Measurements from ENCODE around the gene AQP6.

The AQP6 gene, protein sequence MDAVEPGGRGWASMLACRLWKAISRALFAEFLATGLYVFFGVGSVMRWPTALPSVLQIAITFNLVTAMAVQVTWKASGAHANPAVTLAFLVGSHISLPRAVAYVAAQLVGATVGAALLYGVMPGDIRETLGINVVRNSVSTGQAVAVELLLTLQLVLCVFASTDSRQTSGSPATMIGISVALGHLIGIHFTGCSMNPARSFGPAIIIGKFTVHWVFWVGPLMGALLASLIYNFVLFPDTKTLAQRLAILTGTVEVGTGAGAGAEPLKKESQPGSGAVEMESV

DNA sequence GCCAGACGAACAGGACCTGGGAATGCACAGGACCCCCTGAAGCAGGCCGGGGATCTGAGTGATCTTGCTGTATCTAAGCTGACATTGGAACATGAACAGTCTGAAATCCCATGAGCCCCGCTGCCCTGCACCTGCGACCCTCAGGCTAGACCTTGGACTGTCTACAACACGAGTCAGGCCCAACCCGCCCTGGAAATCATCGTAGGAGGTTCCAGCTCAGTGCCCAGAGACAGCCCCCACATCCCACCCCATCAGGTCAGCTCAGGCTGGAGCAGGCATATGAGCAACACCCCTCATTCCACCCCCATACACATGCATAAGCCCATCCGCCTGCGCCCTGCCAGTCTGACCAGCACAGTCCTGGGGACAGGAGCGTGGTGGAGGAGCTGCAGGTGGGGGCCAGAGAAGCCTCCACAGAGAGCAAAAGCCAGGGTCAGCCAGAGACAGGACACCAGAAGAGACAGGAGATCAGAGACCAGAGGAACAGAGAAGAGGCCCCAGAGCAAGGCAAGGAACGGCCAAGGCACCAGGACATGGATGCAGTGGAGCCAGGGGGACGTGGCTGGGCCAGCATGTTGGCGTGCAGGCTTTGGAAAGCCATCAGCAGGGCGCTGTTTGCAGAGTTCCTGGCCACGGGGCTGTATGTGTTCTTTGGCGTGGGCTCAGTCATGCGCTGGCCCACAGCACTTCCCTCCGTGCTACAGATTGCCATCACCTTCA lies at the start of gene AQP6:
AQP6 (plus strand) TSS at position 307 of the 720 bp plus-strand sequence; CDS start at position 534, 227 bp downstream.
- no peak for DNase-seq

DNA sequence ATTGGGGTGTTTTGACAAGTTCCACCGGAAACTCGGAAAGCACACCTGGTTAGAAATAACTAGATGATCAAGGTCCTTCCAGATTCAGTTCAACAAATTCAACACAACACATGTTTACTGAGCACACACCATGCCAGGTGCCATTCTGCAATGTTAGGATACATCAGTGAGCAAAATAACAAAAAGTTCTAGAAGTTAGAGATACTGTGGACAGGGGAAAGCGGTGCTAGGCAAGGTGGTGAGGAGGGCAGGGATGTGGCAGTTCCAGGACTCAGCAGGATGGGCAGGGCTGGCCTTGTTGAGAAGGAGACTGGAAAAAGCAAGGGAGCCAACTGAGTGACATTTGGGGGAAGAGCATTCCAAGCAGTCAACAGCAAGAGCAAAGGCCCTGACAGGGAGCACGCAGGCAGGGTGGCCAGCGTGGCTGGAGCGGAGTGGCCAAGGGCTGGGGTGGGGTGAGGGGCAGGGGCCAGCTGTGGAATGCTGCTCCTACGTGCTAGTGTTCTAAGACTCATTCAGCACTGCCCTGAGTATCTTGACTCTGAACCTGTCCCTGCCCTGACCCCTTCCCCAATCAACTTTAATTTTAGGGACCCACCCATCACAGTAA lies 49.6 kb upstream of the AQP6 start:
- DNase-seq: no peak

- no peak for DNase-seq
Observed at GRCh38 chr12:49923880-49924556, 48.7 kb upstream of the AQP6 start.

DNA sequence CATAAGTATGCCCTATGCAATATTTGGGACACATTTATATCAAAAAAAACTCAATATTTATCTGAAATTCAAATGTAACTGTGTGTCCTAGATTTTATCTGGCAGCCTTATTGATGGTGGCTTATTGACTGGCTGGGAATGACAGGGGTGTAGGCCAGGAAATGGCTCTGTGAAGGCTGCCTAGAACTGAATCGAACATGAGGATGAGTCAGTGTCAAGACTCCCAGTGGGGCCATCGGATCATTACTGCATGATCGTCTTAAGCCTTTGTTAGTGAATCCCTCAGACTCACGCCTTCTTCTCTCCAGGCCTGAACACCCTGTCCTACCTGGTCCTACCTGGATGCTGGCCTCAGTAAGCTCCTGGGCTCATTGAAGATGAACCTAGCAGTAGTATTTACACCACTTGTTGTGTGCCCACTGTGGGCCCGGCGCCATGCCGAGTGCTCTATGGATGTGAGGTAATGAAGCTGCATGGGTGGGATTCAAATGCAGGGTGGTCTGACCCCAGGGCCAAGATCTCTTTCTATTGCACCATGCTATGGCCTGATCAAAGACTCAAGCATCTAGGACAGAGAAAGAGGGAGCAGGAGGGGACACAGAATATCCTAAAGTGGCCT lies 48.0 kb upstream of the AQP6 start:
- DNase-seq: no peak

GRCh38 chr12:49925433-49926204 lies 47.1 kb upstream of the AQP6 start:
- DNase-seq: no peak

DNA sequence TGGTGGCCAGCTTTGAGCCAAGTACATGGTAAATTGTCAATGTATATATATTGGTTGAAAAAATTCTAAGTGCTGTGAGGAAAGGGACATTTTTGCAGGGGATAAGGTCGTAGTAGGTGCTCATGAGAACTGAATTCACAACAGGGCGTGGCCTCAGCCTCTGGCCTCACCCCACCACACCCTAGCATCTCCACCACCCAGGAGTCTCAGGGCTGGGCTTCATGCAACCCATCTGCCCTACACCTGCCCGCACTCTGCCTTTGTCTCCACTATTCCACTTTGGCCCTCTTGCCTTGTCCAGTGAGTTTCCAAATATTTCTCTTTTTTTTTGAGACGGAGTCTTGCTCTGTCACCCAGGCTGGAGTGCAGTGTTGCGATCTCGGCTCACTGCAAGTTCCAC lies 44.3 kb upstream of the AQP6 start:
- no peak for DNase-seq

- no peak for DNase-seq
Observed at GRCh38 chr12:49929581-49929980, 43.2 kb upstream of the AQP6 start.

DNA sequence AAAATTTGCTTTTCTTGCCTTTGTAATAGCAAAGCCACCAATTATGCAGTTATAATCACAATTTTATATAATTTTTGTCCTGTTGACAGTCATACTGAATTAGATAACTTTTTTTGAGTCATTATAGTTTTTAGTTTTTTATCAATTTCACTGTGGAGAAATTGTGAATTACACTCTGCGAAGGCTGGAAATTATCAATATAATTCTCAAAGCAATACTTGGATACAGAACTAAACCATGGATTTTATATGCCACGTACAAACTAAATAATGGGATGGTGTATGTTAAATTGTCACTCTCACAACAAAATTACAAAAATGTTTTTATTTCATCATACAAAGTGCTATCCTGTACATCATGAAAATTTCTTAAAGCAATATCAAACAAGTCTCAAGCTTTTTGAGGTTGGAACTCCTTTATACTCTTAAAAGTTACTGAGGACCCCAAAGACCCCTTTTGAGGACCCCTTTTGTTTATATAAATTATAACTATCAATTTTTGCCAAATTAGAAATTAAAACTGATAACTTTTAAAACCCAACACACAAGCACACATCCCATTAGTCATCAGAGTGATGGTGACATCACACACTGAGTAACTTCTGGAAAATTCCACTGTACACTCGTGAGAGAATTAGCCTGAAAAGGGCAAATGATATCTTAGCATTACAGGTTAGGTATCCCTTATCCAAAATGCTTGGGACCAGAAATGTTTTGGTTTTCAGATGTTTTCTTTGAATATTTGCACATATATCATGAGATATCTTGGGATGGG lies 42.0 kb upstream of the AQP6 start:
- no peak for DNase-seq

DNA sequence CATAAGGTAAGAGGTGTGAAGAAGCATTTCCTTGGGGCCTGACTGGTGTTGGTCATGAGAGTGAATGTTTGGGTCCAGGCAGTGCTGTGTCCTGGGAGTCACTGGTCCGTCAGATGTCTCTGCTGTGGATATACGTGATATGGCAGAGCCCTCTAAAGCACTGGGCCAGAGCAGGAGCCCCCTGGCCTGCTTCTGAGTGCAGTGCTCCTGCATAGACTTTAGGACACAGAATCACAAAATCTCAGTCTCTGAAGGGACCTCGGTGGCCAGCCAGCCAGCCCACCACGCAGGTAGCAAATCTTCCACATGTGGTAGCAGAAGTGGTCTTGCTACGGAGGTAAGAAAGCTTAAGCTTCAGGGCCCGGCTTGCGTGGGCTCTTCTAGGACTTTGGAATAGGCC lies 40.7 kb upstream of the AQP6 start:
- no peak for DNase-seq

- no peak for DNase-seq
Observed at GRCh38 chr12:49932533-49933130, 40.1 kb upstream of the AQP6 start.

GRCh38 chr12:49933796-49934195 lies 39.0 kb upstream of the AQP6 start:
- no peak for DNase-seq

GRCh38 chr12:49934505-49934904 lies 38.2 kb upstream of the AQP6 start:
- DNase-seq: no peak

DNA sequence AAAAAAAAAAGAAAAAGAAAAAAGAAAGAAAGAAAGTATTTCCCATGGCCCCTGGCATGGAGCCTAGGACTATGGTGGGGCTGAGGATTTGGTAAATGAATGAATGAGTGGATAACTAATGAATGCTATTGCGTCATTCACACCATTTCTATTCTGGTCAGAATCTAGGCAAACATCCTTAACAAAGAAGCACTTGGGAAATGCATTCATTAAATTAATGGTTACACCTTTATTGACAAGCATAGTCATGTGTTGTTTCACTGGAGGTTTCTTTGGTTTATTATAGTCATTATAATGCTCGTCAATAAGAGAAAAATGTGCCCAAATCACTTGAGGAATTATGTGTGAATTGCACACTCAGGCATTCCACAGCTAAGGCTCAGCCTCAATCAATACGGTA lies 35.8 kb upstream of the AQP6 start:
- no peak for DNase-seq

DNA sequence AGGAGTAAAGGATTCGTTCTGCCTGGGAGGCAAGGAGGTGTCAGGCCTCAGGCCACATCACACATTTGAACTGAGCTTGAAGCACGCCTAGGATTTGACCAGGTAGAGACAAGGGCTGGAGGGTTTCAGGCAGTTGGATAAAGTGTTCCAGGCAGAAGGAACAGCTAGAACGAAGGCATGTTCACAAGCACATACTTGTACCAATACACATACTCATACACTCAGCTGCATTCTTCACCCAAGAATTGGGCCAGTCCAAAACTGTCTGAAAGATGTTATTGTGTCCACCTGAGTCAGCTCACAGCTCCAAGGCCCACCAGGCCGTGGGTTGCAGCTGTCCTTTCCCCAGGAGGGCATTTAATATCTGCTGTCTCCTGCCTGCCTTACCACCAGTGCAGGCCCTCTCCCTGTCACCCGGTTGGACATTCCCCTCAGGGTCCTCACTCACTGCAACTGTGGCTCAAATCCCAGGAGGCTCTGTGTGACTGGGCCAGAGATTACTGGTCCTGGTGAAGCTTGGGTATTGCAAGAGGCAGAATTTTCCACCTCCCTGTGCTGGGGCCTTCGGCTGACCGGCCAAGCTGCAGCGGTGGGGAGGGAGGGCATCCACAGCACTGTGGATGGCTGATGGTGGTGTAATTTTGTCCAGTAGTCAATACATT lies 35.0 kb upstream of the AQP6 start:
- no peak for DNase-seq

DNA sequence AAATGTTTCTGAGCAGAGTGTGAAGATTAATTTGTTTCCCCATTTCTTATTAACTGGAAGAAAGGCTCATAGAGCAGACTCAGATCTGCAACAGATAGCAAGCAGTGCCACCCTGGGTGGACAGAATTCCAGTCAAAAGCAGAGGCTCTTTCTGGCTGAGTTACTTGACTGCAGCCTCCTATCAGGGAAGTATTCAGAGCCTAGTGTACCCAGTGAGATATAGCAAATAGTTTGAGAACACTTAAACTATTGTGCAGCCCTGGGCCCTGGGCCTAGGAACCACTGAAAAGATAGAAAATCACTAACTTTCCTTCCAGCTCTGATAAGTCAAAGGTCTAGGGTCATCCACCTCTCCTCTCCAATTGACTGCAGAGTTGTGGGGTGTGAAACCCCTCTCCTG lies 33.4 kb upstream of the AQP6 start:
- no peak for DNase-seq

GRCh38 chr12:49939707-49940106 lies 33.0 kb upstream of the AQP6 start:
- DNase-seq: no peak

- no peak for DNase-seq
Observed at GRCh38 chr12:49941556-49942511, 30.9 kb upstream of the AQP6 start.

- DNase-seq: no peak
Observed at GRCh38 chr12:49942512-49942893, 30.2 kb upstream of the AQP6 start.

DNA sequence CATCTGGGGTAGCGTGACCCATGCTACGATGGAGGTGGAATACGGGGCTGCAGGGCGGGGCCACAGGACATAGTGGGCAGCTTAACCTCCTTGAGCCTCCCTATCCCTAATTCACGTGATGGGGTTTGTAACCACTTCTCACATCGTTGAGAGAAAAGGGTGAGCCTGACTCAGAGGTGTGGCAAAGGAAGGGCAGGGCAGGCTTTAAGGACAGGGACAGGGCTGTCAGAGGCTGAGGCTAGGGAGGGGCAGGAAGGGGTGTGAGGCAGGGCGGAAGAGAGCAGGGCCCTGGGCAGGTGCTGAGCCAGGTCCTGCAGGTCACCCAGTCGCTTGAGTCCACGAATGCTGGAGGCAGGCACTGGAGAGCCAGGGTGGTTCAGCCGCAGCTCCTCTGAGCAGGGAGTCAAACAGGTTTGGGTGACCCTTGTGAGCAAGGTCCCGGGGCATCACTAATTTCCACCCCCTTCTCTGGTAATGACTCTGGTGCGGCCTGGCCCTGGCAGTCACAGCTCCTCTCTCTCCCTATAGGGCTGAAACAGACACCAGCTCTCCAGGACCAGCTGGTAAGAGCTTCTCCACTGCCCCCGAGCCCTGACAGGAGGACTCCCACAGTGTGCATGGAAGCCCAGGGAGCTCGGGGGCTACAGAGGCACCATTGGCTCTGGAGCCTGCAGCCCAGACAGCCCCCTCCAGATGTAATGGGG lies 29.7 kb upstream of the AQP6 start:
- DNase-seq: no peak

Data from NCI-H1436 (cell line).